Aorta (tissue), 5 donors: ENCODE data around the gene LRFN4. TPM values are rescaled to one million over a fixed set of nuclear protein-coding genes. Genes with fewer than 3 reads are reported as not detected.

ENCODE experiments used
- ATAC-seq: fragments of 200-7000 bp; cut with Tn5 transposase; one replicate; pipeline ENCODE4 v1.9.1; 2022; ENCODE audit warnings: moderate library complexity; ENCODE audit not compliant: low FRiP score
- DNase-seq, 2 donors: peaks; one replicate each; pipeline ENCODE4 v3.0.0-alpha.2; 2020
- H3K27ac ChIP-seq, 2 donors: one replicate each; pipeline ENCODE4 v1.5.1; 2013; ENCODE audit warnings: low read length in 2 of 2, mild to moderate bottlenecking in 2 of 2, moderate library complexity in 2 of 2, control low read depth in 1 of 2, inconsistent platforms in 1 of 2, low read depth in 1 of 2
- H3K27me3 ChIP-seq, 2 donors: one replicate each; pipeline ENCODE4 v1.6.1; 2013; ENCODE audit warnings: control low read depth in 1 of 2, low read length in 1 of 2, mild to moderate bottlenecking in 1 of 2, moderate library complexity in 1 of 2; ENCODE audit not compliant: insufficient read depth in 2 of 2, control insufficient read depth in 1 of 2
- H3K36me3 ChIP-seq, 2 donors: one replicate each; pipeline ENCODE4 v1.6.1; 2013; ENCODE audit warnings: control low read depth in 1 of 2, low read length in 1 of 2, mild to moderate bottlenecking in 1 of 2; ENCODE audit not compliant: insufficient read depth in 2 of 2, control insufficient read depth in 1 of 2
- H3K4me1 ChIP-seq, 2 donors: one replicate each; pipeline ENCODE4 v1.6.1; 2013; ENCODE audit warnings: low read length in 2 of 2, control low read depth in 1 of 2, mild to moderate bottlenecking in 1 of 2, moderate library complexity in 1 of 2; ENCODE audit not compliant: insufficient read depth in 2 of 2, control insufficient read depth in 1 of 2
- H3K4me3 ChIP-seq, 2 donors: one replicate each; pipeline ENCODE4 v1.5.1; 2013; ENCODE audit warnings: low read length in 2 of 2, control low read depth in 1 of 2, mild to moderate bottlenecking in 1 of 2
- H3K9me3 ChIP-seq: one replicate; pipeline ENCODE4 v1.6.1; 2013; ENCODE audit warnings: mild to moderate bottlenecking, low read length; ENCODE audit not compliant: control insufficient read depth
- WGBS, 2 donors: extraction: QIAGEN DNeasy Blood & Tissue Kit; methylation state at CpG; one replicate each; pipeline ENCODE4 v1.1.7; 2013; 5-methylcytosine and 5-hydroxymethylcytosine counted together
- intact Hi-C, 2 donors: fragments of 100-400 bp; cut with DNase I; formaldehyde crosslinking; loops; one replicate each; pipeline versions ENCODE4 v1.14.2 to v1.15.0; 2022
- polyA plus RNA-seq, 2 donors: library from polyadenylated mRNA; stranded (reverse); fragments of 200-250 nt; gene quantifications; one replicate each; pipeline ENCODE4 v1.2.3, GENCODE V29; 2013
- total RNA-seq, 2 donors: library from RNA; stranded (reverse); fragmentation: NEBNext Ultra II Directional; extraction: Animal tissue kit (Norgen Biotek cat#: 25700); gene quantifications; one replicate each; pipeline ENCODE4 v1.2.1, GENCODE V29; 2021
- donor health status: healthy with polysubstance abuse.
- donor health status: Bipolar disorder and iron deficiency.
- donor health status: DM: no; HTN: no; CAD: no.
- donor health status: DM: no; HTN: no; CAD: no.
- donor health status: DM: yes; HTN: yes; CAD: no.

Gene LRFN4
- total and polyA plus RNA-seq, 4 donors = 4.4 to 13.8 (median 9.8) TPM

DNA sequence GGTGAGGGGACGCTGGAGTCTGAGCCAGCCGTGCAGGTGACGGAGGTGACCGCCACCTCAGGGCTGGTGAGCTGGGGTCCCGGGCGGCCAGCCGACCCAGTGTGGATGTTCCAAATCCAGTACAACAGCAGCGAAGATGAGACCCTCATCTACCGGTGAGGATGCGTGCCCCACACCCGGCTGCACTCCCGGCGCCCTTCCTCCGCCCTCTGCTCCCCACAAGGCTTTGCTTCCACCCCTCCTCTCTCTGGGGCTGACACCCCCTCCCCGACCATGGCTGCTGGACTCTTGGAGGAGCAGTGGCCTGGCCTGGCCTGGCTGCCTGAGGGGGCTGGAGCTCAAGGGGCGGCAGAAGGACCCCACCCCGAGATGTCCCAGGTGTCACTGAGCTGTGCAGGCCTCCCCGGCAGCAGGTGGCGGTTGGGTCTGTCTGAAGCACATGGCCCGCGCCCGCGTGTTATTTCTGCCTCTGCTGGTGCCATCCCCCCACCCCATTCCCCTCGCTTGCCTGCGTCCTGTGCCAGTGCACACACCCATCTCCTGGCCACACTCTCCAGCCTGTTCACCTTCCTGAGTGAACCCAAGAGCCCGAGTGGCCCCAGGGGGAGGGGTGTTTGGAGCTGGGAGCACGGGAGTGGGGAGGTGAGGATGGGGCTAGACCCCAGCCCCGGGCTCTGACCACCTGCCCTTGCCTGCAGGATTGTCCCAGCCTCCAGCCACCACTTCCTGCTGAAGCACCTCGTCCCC lies 2.2 kb downstream of the LRFN4 start:
- Histone ChIP-seq H3K9me3 (no peaks in the 10 kb centered on the region), H3K4me1 (no peaks in the 10 kb centered on the region), H3K27me3 (no peaks in the 10 kb centered on the region), H3K36me3 (no peaks in the 10 kb centered on the region), H3K27ac (no peak overlapping the region), H3K4me3 (no peak overlapping the region)
- WGBS, 2 donors = 87 to 88% methylated on average over 25 to 29 of the region's 29 CpGs
- DNase-seq (no peak), ATAC-seq (no peak)
- intact Hi-C loops = no loop called here

DNA sequence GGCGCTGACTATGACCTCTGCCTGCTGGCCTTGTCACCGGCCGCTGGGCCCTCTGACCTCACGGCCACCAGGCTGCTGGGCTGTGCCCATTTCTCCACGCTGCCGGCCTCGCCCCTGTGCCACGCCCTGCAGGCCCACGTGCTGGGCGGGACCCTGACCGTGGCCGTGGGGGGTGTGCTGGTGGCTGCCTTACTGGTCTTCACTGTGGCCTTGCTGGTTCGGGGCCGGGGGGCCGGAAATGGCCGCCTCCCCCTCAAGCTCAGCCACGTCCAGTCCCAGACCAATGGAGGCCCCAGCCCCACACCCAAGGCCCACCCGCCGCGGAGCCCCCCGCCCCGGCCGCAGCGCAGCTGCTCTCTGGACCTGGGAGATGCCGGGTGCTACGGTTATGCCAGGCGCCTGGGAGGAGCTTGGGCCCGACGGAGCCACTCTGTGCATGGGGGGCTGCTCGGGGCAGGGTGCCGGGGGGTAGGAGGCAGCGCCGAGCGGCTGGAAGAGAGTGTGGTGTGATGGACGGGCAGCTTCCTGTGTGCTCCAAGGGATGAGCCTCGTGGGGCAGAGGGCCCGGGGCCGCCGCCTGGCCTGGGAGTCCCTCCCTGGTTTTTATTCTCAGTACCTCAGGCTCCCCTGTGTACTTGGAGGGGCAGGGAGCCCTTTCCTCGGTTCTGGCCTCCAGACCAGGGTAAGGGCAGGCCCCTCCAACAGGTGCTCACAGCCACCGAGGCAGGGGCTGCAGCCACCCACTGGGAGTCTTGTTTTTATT lies 3.0 kb downstream of the LRFN4 start:
- ATAC-seq (no peak), DNase-seq (no peak)
- no peaks in the 10 kb centered on the region for H3K9me3 ChIP-seq
- 90% methylated on average over 37 to 41 of the region's 41 CpGs for WGBS, 2 donors
- H3K27ac ChIP-seq = no peak overlapping the region
- intact Hi-C loops = no loop called here
- H3K36me3 ChIP-seq = no peaks in the 10 kb centered on the region
- no peaks in the 10 kb centered on the region for H3K27me3 ChIP-seq
- no peak overlapping the region for H3K4me3 ChIP-seq
- H3K4me1 ChIP-seq = no peaks in the 10 kb centered on the region

DNA sequence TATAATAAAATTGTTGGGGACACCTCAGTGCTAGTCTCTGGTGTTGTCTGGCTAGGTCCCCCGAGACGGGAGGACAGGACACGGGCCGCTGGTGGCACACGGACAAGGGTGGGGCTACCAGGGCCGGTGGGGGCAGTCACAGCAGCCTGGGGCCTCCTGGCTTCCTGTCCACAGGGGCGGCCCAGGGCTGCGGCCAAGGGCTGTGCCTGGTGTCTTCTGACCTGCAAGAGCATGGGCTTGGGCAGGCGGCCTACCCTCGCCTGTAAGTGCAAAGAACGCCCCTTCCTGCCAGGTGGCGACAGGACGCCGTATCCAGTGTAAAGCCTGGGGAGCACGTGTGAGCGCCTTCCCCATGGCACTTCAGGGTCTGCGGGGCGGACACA lies 3.6 kb downstream of the LRFN4 start:
- Histone ChIP-seq H3K27ac (no peak overlapping the region), H3K9me3 (no peaks in the 10 kb centered on the region), H3K36me3 (no peaks in the 10 kb centered on the region), H3K4me1 (no peaks in the 10 kb centered on the region), H3K4me3 (no peak overlapping the region), H3K27me3 (no peaks in the 10 kb centered on the region)
- ATAC-seq (no peak), DNase-seq (no peak)
- WGBS, 2 donors = 85 to 92% methylated on average over 17 to 18 of the region's 18 CpGs
- intact Hi-C loops = no loop called here

DNA sequence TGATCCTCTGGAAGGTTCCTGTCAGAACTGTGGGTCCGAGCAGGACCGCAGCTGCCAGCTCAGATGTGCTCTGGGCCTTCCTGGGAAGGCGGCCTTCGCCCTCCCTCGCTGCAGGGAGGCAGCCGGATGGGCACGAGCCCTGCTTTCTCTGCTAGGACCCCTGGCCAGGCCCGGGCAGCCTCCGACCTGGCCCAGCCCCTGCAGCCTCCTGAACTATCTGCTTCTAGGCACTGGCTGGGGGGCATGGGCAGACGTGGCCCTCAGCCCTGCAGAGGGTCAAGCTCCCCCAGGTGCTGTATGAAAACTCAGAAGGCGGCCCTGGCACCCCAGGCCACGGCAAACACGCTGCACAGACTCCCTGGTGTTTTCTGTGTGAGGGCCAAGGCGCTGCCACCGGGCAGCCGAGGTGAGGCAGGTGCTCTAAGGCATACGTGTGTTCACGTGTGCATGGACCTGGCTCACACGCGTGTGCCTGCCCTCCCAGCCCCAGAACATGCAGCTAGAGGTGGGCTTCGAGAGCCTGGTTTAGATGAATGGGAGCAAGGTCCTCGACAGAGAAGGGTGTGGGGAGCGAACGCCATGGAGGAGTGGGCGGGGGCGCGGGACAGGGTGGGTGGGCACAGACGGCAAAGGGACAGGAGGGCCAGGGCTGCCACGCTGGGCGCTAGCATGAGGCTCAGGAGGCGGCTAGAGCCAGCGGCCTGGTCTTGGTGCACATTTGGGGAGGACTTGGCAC lies 4.3 kb downstream of the LRFN4 start:
- WGBS, 2 donors = 90 to 91% methylated on average over 32 of the region's 32 CpGs
- Histone ChIP-seq H3K4me3 (no peak overlapping the region), H3K36me3 (no peaks in the 10 kb centered on the region), H3K27ac (no peak overlapping the region), H3K4me1 (no peaks in the 10 kb centered on the region), H3K27me3 (no peaks in the 10 kb centered on the region), H3K9me3 (no peaks in the 10 kb centered on the region)
- intact Hi-C loops = no loop called here
- ATAC-seq (no peak), DNase-seq (no peak)

DNA sequence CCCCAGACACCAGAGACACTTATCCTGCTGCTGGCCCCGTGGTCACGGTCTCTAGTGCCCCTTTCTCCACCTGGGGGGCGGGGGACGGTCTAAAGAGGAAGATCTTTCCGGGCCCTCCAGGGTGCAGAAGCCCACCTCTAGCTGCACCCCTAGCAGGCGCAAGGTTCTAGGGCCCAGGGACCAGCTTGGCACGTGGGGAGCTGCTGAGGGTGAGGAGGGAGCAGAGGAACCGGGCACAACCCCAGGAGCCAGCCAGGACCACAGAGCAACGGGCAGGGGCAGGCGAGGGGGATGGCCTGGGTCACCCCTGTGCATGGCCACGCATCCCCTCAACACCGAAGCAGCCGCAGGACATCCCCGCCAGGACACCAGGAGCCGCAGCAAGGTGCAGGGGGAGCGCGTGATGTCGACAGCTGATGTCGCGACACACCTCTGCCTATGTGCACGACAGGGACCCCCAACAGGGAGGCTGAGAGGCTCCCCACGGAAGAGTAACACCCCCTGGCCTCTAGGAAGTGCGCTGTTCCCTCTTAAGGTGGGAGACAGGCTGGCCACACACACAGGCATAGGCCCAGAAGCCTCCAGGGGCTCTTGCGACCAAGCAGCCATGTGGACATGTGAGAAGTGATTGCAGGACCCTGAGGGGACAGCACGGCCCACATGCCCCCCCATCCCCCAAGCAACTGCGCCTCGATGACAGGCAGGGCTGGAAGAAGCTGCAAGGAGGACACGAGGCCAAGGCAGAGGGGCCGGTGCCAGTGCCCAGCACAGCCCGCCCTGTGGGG lies 5.1 kb downstream of the LRFN4 start:
- intact Hi-C loops = no loop called here
- H3K27ac ChIP-seq = no peak overlapping the region
- no peaks in the 10 kb centered on the region for H3K27me3 ChIP-seq
- ATAC-seq (no peak), DNase-seq (no peak)
- H3K36me3 ChIP-seq = no peaks in the 10 kb centered on the region
- 88 to 90% methylated on average over 30 of the region's 30 CpGs for WGBS, 2 donors
- no peaks in the 10 kb centered on the region for H3K9me3 ChIP-seq
- H3K4me1 ChIP-seq = no peaks in the 10 kb centered on the region
- no peak overlapping the region for H3K4me3 ChIP-seq

DNA sequence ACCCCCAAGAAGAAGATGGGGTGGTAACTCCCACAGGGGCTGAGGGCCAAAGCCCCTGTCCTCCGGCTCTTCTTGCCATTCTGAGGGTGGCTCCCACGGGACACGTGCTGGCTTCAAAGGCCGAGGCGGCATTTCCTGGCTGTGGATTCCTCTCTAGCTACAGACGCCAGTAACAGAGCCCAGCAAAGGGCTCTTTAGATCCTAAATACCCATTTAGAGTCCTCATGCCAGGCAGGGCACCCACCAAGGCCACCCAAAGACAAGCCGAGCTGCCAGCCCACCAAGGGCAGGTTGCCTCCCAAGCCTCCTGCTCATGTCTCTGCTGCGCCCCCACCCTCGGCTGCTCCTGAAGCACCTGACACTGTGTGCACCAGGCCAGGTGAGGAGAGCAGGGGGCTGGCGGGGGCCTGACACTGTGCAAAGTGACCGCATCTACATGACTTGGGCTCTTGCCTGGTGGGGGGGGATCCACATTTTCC lies 5.7 kb downstream of the LRFN4 start:
- Histone ChIP-seq H3K4me3 (no peak overlapping the region), H3K27ac (no peak overlapping the region), H3K36me3 (no peaks in the 10 kb centered on the region), H3K27me3 (no peaks in the 10 kb centered on the region), H3K4me1 (no peaks in the 10 kb centered on the region), H3K9me3 (no peaks in the 10 kb centered on the region)
- ATAC-seq (no peak), DNase-seq (no peak)
- intact Hi-C loops = no loop called here
- 84 to 85% methylated on average over 11 of the region's 11 CpGs for WGBS, 2 donors

DNA sequence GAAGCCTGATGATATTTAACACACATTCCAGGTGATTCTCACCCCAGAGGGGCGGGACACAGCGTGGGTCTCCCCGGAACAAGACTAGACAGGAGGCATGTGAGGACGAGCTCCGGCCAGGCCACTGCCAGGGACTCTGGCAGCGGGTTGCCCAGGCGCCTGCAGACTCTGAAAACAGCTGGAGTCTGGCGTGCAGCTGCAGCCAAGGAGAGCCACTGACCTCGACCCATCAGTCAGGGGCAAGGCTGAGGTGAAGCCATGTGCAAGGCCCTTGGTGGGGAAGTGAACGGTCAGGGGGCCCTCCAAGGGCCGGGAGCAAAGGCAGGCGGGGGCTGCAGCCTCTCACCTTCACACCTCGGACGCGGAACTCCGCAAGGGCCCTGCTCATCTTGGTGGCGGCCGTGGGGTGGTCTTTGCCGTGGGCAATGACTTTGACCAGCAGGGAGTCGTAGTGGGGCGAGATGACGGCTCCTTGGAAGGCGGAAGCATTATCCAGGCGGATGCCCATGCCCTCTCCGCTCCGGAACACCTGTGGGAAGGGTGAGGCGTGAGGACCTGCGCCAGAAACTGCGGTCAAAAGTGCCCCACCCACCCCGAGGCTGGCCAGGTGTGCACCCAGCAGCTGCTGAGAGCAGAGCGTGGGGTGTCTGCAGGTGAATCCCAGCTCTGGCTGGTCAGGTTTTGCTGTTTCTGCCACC lies 6.7 kb downstream of the LRFN4 start:
- H3K9me3 ChIP-seq = no peaks in the 10 kb centered on the region
- intact Hi-C loops = no loop called here
- no peak for ATAC-seq
- H3K4me1 ChIP-seq = no peaks in the 10 kb centered on the region
- 90% methylated on average over 31 of the region's 31 CpGs for WGBS, 2 donors
- H3K27ac ChIP-seq = no peak overlapping the region
- no peaks in the 10 kb centered on the region for H3K27me3 ChIP-seq
- no peaks in the 10 kb centered on the region for H3K36me3 ChIP-seq
- no peak for DNase-seq
- H3K4me3 ChIP-seq = no peak overlapping the region
